Activated B cell treated with CpG ODN at 0.5 μM for 24 hours (primary cell): ENCODE data around the gene CSMD2. TPM values are rescaled to one million over a fixed set of nuclear protein-coding genes. Genes with fewer than 3 reads are reported as not detected.

Experiments used
- ATAC-seq: fragments of 200-7000 bp; cut with Tn5 transposase; one replicate; pipeline ENCODE4 v1.10.0; 2021; ENCODE audit warnings: low read depth, mild to moderate bottlenecking, moderate library complexity
- CTCF ChIA-PET: fragments of 350-600 bp; sonication (Branson Sonifier 250); formaldehyde crosslinking; loops from one replicate; lab custom pipeline; 2021; ENCODE audit warnings: antibody characterized with exemption; lab: Charles Lee
- POLR2A ChIA-PET: fragments of 350-600 bp; sonication (Branson Sonifier 250); formaldehyde crosslinking; loops from one replicate; lab custom pipeline; 2021; ENCODE audit warnings: antibody characterized with exemption; lab: Charles Lee
- DNase-seq: peaks from one replicate; pipeline ENCODE4 v3.0.0; 2022
- H3K27ac Mint-ChIP-seq: one replicate; pipeline ENCODE4 v1.8.0; 2020; ENCODE audit warnings: mixed read lengths
- H3K27me3 Mint-ChIP-seq: one replicate; pipeline ENCODE4 v1.8.0; 2021; ENCODE audit warnings: mixed read lengths
- H3K36me3 Mint-ChIP-seq: one replicate; pipeline ENCODE4 v1.8.0; 2021; ENCODE audit warnings: low read depth, mixed read lengths
- H3K4me1 Mint-ChIP-seq: one replicate; pipeline ENCODE4 v1.8.0; 2021; ENCODE audit warnings: mixed read lengths
- H3K4me3 Mint-ChIP-seq: one replicate; pipeline ENCODE4 v1.8.0; 2020; ENCODE audit warnings: mild to moderate bottlenecking, mixed read lengths
- H3K9me3 Mint-ChIP-seq: one replicate; pipeline ENCODE4 v1.8.0; 2020; ENCODE audit warnings: mixed read lengths
- intact Hi-C: fragments of 100-400 bp; cut with micrococcal nuclease; formaldehyde crosslinking; loops from one replicate; pipeline ENCODE4 v1.15.1; 2024
- total RNA-seq: library from RNA; stranded (reverse); gene quantifications from 2 replicates; pipeline ENCODE4 v1.2.3, GENCODE V29; 2022
- TF ChIP-seq, protein P1 (sequence below): fragments of 200-600 bp; IDR thresholded peaks from one replicate; pipeline ENCODE4 v1.8.0; 2022; ENCODE audit warnings: antibody characterized with exemption, mild to moderate bottlenecking

The CSMD2 gene
- total RNA-seq, 1 donor from 2014 or later: not detected

- Mint-ChIP-seq H3K9me3 (no peaks in the 10 kb centered on the region), H3K36me3 (no peaks in the 10 kb centered on the region), H3K4me3 (no peak overlapping the region), H3K4me1 (no peaks in the 10 kb centered on the region), H3K27me3 (peaks cover 38% of the 10 kb centered on the region), H3K27ac (no peak overlapping the region)
- intact Hi-C loops: loop anchor here (5.0 to 10.0 kb wide), 2 partner anchors 384 to 532 kb away; no protein-coding TSS in a partner anchor
- DNase-seq: no peak
- ChIA-PET CTCF (interaction anchor here (0.8 to 1.0 kb wide), 2 partner anchors 1045 to 1112 kb away, joined by 3 to 5 read pairs; no protein-coding TSS in a partner anchor), POLR2A (no interaction called here)
- TF ChIP-seq, protein P1, sequence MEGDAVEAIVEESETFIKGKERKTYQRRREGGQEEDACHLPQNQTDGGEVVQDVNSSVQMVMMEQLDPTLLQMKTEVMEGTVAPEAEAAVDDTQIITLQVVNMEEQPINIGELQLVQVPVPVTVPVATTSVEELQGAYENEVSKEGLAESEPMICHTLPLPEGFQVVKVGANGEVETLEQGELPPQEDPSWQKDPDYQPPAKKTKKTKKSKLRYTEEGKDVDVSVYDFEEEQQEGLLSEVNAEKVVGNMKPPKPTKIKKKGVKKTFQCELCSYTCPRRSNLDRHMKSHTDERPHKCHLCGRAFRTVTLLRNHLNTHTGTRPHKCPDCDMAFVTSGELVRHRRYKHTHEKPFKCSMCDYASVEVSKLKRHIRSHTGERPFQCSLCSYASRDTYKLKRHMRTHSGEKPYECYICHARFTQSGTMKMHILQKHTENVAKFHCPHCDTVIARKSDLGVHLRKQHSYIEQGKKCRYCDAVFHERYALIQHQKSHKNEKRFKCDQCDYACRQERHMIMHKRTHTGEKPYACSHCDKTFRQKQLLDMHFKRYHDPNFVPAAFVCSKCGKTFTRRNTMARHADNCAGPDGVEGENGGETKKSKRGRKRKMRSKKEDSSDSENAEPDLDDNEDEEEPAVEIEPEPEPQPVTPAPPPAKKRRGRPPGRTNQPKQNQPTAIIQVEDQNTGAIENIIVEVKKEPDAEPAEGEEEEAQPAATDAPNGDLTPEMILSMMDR: no peak
- no peak for ATAC-seq
Observed at GRCh38 chr1:33630686-33631085, 534.3 kb downstream of the CSMD2 start.

- DNase-seq (no peak), ATAC-seq (no peak)
- ChIA-PET POLR2A (no interaction called here), CTCF (no interaction called here)
- TF ChIP-seq, protein P1: no peak
- Mint-ChIP-seq H3K9me3 (no peaks in the 10 kb centered on the region), H3K36me3 (no peaks in the 10 kb centered on the region), H3K27ac (no peak overlapping the region), H3K27me3 (peaks cover 23% of the 10 kb centered on the region), H3K4me1 (no peaks in the 10 kb centered on the region), H3K4me3 (no peak overlapping the region)
- intact Hi-C loops: no loop called here
Observed at GRCh38 chr1:33626801-33627200, 538.2 kb downstream of the CSMD2 start.

GRCh38 chr1:33624991-33625870 lies 539.8 kb downstream of the CSMD2 start:
- intact Hi-C loops: no loop called here
- Mint-ChIP-seq H3K4me3 (no peak overlapping the region), H3K4me1 (no peaks in the 10 kb centered on the region), H3K27ac (no peak overlapping the region), H3K9me3 (no peaks in the 10 kb centered on the region), H3K27me3 (peaks cover 15% of the 10 kb centered on the region), H3K36me3 (no peaks in the 10 kb centered on the region)
- POLR2A ChIA-PET: no interaction called here
- ATAC-seq (no peak), DNase-seq (no peak)
- TF ChIP-seq, protein P1: no peak
- CTCF ChIA-PET: no interaction called here

DNA sequence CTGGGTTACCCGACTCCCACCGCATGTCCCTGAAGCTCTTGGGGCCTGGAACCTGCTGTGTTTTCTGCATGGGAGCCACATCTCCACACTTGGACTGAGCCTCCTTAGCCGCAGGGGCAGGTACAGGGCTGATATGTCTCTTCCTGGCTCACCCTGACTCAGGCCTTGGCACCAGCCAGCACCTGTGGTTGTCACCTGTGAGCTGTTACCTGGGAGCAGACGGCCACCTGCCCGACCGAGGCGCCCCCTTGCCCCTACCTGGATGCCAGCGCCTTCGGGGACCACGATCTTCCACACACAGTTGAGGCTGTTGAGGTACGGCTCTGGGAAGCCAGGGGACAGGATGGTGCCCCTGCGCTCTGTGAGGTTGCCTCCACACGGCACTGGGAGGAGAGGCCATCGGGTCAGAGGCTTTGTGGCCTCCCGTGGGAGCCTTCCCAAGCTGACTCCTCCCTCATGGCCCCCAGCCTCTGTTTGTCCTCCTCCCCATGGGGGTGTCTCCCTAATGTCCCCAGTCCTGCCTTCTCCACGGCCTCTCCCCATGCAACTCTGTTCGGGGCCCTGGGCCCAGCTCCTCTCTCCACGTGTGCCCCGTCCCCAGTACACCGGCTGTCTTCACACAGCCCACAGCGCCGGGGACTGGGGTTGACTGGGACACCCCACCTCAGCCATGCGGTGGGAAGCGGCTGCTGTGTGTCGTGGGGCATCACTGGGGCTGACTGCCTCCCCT lies 540.6 kb downstream of the CSMD2 start:
- no peaks in the 10 kb centered on the region for H3K36me3 Mint-ChIP-seq
- no peak for ATAC-seq
- peaks cover 15% of the 10 kb centered on the region for H3K27me3 Mint-ChIP-seq
- TF ChIP-seq, protein P1: no peak
- no peak overlapping the region for H3K27ac Mint-ChIP-seq
- intact Hi-C loops: no loop called here
- DNase-seq: no peak
- H3K9me3 Mint-ChIP-seq: no peaks in the 10 kb centered on the region
- no peaks in the 10 kb centered on the region for H3K4me1 Mint-ChIP-seq
- POLR2A ChIA-PET: no interaction called here
- CTCF ChIA-PET: no interaction called here
- no peak overlapping the region for H3K4me3 Mint-ChIP-seq

DNA sequence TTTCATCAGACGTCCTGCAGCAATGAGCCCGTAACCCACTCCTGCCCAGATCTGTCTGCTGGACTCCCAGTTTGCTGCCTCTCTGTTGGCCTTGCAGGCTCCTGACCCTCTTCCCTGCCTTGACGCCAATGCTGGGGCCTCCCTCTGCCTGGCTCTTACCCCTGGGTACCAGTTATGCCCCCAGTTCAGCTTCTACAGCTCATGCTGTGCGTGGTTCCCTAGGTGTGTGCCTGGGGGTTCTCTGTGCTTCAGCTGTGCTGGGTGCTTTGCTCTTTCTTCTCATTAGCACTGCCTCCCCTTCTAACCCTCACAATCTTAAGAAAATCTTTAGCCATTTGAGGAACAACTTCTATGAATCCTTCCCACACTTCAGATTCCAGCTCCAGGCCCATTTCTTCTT lies 541.2 kb downstream of the CSMD2 start:
- no peak overlapping the region for H3K27ac Mint-ChIP-seq
- intact Hi-C loops: no loop called here
- TF ChIP-seq, protein P1: no peak
- DNase-seq: no peak
- H3K36me3 Mint-ChIP-seq: no peaks in the 10 kb centered on the region
- ChIA-PET POLR2A (no interaction called here), CTCF (no interaction called here)
- no peaks in the 10 kb centered on the region for H3K4me1 Mint-ChIP-seq
- no peaks in the 10 kb centered on the region for H3K9me3 Mint-ChIP-seq
- no peak overlapping the region for H3K4me3 Mint-ChIP-seq
- peaks cover 17% of the 10 kb centered on the region for H3K27me3 Mint-ChIP-seq
- ATAC-seq: no peak
